RCC 7860 (cell line): Measurements from ENCODE around the gene HM13.
A peak's percentile ranks its signal among the peaks of the same experiment; 100 is the strongest.
"Not testable (repeated sequence)": the region's sequence is repeated elsewhere in the genome, so short reads cannot be mapped to it uniquely, and the experiment has no call there.

Source experiments
- DNase-seq: peaks from one replicate; pipeline ENCODE4 v3.0.0-alpha.2; 2015; ENCODE audit warnings: low spot score
- FAIRE-seq: peaks from 2 replicates; lab custom pipeline; 2012; peaks lifted over from hg19 to GRCh38; lab: Jason Lieb, UNC

HM13 gene

DNA sequence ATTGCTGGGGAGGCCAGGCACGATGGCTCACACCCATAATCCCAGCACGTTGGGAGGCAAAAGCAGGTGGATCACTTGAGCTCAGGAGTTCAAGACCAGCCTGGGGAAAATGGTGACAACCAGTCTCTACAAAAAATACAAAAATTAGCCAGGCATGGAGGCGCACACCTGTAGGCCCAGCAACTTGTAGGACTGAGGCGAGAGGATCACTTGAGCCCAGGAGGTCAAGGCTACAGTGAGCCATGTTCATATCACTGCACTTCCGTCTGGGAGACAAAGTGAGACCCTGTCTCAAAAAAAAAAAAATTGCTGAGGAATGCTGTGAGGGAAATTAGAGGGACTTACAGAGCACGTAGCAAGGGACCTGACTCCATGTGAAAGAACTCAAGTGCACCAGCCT lies 50.0 kb downstream of the HM13 start:
- DNase-seq (no peak), FAIRE-seq (no peak)

DNA sequence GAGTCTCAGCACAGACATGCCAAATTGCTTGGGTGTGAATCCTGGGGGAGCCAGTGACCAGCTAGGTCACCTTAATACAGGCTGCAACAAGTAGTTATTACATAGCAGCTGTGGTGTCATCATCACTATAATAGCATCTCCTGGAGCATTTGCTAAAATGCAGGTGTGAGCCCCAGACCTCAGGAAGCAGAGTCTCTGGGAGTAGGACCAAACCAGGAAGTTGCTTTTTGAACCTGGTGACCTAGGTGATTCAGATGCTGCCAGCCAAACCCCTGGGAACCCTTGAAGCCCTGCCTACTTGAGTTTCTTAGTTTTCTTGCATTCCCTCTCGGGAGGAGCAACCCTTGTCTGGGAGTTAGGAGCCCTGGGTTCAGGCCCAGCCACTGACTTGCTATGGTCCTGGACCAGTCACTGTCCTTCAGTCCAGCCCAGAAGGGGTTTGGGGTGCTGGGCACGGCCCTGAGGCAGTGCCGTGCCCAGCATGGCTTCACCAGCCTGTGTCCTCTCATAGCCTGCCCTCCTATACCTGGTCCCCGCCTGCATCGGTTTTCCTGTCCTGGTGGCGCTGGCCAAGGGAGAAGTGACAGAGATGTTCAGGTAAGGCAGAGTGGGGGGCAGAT lies 51.6 kb downstream of the HM13 start:
- FAIRE-seq (no peak), DNase-seq (no peak)

DNA sequence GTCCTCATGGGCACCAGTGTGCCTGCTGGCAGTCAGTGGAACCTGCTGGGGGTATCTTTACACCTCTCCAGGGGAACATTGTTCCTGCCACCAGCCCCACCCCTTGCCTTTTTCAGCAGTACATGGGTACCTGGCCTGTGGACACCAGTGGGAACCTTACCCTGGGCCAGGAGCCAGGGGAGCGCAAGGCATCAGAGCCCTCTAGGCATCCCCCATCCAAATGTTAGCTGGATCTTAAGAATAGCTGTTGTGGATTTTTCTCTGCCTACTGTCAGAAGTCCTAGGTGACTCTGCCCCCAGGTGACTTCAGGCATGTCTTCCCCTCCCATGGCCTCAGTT lies 52.0 kb downstream of the HM13 start:
- FAIRE-seq (no peak), DNase-seq (no peak)

- no peak for FAIRE-seq
- peak; percentile 45 for DNase-seq
Measured at GRCh38 chr20:31566658-31567379, 52.6 kb downstream of the HM13 start.

GRCh38 chr20:31567380-31567720 lies 53.1 kb downstream of the HM13 start:
- DNase-seq (no peak), FAIRE-seq (no peak)

DNA sequence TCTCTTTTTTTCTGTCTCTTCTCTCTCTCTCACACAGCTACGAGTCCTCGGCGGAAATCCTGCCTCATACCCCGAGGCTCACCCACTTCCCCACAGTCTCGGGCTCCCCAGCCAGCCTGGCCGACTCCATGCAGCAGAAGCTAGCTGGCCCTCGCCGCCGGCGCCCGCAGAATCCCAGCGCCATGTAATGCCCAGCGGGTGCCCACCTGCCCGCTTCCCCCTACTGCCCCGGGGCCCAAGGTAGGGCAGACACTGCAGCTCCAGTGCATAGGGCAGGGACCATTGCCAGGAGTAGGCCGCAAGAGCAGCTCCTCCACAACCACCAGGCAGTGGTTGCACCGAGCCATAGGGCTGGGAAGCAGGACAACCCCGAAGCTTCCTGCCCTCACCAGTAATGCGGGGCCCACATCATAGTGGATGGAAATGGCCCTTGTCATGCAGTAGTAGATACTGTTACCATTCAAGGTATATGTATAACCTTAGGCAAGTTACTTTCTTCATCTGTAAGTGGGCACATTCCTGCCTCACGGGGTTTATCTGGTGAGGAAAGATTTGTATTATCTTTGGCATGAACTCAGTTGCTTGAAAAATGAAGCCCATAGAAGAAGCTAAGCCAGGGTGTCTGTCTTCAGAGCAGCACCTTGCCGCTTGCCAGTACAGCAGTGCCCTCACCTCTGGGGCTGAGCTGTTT lies 53.9 kb downstream of the HM13 start:
- no peak for DNase-seq

DNA sequence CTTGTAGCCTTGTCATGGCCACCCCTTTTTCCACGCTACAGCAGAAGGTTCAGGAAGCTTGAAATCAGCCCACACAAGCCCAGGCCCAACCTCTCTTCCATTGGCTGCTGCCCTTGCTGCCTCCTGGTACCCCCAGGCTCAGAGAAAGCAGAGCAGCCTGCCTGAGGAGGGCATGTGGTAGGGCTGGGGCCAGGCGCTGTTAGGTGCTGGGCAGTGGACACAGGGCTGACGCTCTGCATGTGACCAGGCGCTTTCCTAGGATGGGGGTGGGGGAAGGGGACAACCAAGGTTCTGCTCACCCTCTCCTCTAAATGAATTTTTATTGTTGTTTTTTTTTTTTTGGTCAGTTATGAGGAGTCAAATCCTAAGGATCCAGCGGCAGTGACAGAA lies 54.5 kb downstream of the HM13 start:
- DNase-seq (no peak), FAIRE-seq (no peak)

More for the DNA sequence above, 53.9 kb downstream of the HM13 start:
- no peak for FAIRE-seq

- FAIRE-seq (no peak), DNase-seq (peak; percentile 52)
Measured at GRCh38 chr20:31569163-31570020, 55.1 kb downstream of the HM13 start.

- FAIRE-seq (no peak), DNase-seq (no peak)
Measured at GRCh38 chr20:31570021-31570463, 55.8 kb downstream of the HM13 start.

- no peak for FAIRE-seq
- no peak for DNase-seq
Measured at GRCh38 chr20:31570735-31571617, 56.7 kb downstream of the HM13 start.

DNA sequence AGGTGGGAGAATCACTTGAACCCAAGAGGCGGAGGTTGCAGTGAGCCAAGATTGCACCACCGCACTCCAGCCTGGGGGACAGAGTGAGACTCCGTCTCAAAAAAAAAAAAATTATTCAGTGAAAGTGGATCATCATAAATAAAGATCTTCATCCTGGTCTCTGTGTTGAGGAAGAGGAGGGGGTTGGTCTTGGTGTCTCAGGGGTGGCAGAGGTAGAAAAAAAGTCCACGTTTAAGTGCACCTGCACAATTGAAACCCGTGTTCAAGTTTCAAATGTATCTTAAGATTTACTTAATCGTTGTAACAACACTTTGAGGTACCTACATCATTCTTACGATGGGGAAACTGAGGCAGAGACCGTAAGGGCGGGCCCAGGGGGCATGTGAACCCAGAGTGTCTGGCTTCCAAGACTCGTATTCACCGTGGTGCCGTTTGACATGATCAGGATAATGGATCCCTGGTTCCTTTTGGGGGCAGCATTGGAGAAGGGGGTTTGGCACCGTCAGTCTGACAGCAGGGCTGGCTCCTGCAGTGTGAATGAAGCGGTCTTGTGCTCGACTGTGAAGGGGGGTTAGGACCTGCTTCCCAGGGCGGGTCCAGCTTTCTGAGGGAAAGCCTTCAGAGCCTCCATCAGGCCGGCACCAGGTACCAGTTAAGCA lies 57.9 kb downstream of the HM13 start:
- FAIRE-seq, result no peak
- DNase-seq, result no peak

DNA sequence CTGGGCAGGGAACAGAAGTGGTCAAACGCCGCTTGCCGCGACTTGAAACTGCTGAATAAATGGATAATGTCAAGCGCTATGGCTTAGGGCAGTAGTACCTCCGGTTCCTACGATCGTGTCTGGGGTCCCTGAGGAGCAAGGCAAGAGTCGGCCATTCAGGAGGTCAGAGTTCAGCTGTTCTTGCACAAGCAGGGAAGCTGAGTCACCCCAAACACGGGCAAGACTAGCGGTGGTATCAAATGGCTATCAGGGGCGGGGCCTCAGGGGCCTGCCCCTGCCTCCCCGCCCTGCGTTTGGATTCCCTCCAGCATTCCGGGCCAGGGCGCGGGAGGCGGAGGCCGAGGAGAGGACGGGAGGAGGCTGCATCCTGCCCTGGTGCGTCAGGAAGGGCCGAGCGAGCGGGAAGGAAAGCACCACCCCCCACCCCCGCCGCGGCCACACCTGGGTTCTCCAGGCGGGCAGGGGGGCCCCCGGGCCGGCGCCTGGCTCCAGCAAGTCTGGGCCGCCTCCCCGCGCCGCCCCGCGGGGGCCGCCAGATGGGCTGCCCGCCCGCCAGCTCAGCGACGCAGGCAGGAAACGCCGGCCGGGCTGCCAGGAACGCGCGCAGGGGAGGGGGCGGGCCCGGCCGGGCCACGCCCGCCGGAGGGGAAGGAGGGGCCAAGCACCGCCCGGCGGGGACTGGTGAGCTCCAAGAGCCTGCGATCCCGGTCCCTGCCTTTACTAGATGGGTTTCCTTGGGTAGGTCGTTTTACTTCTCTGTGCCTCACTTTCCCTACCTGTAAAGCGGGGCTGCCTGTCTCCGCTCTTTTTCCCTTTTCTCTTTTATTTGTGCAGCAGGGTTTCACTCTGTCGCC lies 58.7 kb downstream of the HM13 start:
- FAIRE-seq (peak; percentile 84), DNase-seq (peak; percentile 99)

GRCh38 chr20:31573555-31574321 lies 59.5 kb downstream of the HM13 start:
- DNase-seq (no peak), FAIRE-seq (no peak)

- FAIRE-seq, DNase-seq: not testable (repeated sequence)
Measured at GRCh38 chr20:31574986-31575385, 60.7 kb downstream of the HM13 start.

- FAIRE-seq, result no peak
- DNase-seq, result no peak
Measured at GRCh38 chr20:31576751-31577150, 62.5 kb downstream of the HM13 start.

DNA sequence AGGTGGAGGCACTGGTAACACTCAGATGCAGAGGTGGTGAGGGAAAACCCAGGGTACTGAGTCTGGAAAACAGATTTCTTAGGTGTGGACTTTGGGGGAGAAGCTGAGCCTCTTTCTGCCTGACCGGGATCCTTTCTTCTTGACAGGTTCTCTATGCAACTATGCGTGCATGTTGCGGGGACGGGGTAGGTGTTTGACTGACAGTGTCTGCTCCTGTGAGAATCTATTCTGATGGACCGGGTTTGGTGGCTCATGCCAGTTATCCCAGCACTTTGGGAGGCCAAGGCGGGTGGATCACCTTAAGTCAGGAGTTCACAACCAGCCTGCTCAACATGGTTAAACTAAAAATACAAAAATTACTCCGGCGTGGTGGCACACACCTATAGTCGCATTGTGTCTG lies 63.0 kb downstream of the HM13 start:
- no peak for FAIRE-seq
- DNase-seq, result no peak

DNA sequence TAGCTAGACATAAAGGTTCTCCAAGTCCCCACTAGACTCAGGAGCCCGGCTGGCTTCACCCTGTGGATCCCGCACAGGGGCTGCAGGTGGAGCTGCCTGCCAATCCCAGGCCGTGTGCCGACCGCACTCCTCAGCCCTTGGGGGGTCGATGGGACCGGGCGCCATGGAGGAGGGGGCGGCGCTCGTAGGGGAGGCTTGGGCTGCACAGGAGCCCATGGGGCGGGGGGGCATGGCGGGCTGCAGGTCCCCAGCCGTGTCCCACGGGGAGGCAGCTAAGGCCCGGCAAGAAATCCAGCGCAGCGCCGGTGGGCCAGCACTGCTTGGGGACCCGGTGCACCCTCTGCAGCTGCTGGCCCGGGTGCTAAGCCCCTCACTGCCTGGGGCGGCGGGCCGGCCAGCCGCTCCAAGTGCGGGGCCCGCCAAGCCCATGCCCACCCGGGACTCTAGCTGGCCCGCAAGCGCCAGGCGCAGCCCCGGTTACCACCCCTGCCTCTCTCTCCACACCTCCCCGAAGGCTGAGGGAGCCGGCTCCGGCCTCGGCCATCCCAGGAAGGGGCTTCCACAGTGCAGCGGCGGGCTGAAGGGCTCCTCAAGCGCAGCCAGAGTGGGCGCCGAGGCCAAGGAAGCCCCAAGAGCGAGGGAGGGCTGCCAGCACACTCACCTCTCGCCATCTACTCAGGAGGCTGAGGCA lies 64.4 kb downstream of the HM13 start:
- FAIRE-seq (no peak), DNase-seq (no peak)

DNA sequence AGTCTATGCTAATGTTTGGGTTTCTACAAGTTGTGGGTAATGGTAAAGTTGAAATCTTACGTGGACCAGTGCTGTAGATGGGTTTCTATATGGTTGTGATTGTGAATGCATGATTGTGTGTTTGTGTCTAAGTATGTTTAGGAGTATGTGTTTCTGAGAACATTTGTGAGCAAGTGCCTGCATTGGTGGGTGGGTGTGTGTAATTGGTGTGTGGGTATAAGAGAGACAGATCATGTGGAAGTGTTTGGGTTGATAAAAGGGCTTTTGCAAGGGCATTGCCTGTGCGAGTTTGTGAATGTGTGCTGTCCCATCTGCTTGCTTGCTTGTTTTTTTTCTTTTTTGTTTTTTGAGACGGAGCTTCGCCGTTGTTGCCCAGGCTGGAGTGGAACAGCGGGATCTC lies 65.0 kb downstream of the HM13 start:
- FAIRE-seq (no peak), DNase-seq (no peak)
